GM19043 (cell line): Measurements from ENCODE around the gene CD2AP.
A peak's percentile ranks its signal among the peaks of the same experiment; 100 is the strongest.
"Not testable (repeated sequence)": the region's sequence is repeated elsewhere in the genome, so short reads cannot be mapped to it uniquely, and the experiment has no call there.

Experiments used
- ATAC-seq: cut with Tn5 transposase; IDR thresholded peaks from one replicate; pipeline ENCODE4 v1.9.1; 2021; ENCODE audit warnings: low read depth; ENCODE audit not compliant: unreplicated experiment

Gene CD2AP, protein sequence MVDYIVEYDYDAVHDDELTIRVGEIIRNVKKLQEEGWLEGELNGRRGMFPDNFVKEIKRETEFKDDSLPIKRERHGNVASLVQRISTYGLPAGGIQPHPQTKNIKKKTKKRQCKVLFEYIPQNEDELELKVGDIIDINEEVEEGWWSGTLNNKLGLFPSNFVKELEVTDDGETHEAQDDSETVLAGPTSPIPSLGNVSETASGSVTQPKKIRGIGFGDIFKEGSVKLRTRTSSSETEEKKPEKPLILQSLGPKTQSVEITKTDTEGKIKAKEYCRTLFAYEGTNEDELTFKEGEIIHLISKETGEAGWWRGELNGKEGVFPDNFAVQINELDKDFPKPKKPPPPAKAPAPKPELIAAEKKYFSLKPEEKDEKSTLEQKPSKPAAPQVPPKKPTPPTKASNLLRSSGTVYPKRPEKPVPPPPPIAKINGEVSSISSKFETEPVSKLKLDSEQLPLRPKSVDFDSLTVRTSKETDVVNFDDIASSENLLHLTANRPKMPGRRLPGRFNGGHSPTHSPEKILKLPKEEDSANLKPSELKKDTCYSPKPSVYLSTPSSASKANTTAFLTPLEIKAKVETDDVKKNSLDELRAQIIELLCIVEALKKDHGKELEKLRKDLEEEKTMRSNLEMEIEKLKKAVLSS

DNA sequence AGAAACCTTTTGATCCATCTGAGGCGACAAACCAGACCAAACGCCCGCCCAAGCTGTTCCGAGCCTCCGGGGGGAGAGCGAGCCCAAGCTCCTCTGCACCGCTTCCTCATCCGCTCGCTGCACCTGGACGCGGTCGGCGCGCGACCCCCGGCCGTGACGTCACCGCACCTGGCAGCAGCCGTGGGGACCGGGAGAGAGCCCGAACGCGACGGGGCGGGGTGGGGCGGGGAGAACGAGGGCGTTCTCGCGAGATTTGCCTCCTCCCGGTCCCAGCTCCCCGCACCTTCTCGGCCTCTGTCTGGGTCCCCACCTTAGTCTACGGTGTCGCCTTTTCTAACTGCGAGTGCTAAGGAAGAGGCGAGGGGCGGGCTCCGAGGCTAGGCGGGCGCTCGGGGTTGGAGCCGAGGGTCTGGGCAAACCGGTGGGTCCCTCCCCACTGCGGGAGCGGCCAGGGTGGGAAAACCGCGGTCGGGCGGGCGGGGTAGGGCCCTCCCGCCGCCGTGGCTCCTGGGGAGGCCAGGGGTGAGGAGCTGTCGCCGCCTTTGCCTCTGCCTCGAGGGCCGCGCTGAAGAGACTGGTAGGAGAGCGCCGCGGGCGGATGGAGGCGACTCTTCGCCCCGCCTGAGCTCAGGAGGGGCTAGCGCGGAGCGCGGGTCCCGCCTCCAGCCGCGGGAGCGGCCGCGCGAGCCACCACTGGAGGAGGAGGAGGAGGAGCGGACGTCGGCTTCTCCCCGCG is at the start of gene CD2AP:
Gene CD2AP, plus strand, starts transcription at position 293 of the 736 bp plus-strand sequence. CDS start 456 bp downstream, outside the sequence.
- ATAC-seq: peak; percentile 77

DNA sequence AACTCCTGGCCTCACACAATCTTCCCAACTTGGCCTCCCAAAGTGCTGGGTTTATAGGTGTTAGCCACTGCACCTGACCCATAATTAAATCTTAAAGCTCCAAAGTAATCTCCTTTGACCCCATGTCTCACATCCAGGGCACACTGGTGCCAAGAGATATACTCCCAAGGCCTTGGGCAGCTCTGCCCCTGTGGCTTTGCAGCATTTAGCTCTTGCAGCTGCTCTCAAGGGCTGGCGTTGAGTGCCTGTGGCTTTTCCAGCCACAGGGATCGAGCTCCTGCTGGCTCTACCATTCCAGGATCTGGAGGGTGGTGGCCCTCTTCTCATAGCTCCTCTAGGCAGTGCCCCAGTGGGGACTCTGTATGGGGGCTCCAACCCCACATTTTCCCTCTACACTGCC is 49.3 kb upstream of the CD2AP start:
- no peak for ATAC-seq

DNA sequence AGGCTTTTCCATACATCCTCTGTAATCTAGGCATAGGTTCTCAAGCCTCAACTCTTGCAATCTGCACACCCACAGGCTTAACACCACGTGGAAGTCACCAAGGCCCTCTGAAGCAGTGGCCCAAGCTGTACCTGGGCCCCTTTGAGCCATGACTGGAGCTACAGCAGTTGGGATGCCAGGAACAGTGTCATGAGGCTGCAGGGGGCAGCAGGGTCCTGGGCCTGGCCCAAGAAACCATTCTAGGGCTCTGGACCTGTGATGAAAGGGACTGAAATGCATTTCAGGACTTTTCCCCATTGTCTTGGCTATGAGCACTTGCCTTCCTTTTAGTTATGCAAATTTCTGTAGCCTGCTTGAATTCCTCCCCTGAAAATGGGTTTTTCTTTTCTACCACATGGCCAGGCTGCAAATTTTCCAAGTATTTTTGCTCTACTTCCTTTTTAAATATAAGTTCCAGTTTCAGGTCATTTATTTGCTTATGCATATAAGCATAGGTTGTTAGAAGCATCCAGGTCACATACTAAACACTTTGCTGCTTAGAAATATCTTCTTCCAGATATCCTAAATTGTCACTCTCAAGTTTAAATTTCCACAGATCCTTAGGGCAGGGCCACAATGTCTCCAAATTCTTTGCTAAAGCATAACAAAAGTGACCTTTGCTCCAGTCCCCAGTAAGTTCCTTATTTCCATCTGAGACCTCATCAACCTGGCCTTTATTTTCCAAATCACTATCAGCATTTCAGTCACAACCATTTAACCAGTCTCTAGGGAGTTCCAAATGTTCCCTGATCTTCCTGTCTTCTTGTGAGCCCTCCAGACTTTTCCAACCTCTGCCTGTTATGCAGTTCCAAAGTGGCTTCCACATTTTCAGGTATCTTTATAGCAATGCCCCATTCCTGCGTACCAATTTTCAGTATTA is 48.6 kb upstream of the CD2AP start:
- ATAC-seq: no peak

GRCh38 chr6:47434372-47435253 is 43.0 kb upstream of the CD2AP start:
- no peak for ATAC-seq

GRCh38 chr6:47435254-47435612 is 42.4 kb upstream of the CD2AP start:
- no peak for ATAC-seq

- peak; percentile 55 for ATAC-seq
These were observed 40.0 kb upstream of the CD2AP start for GRCh38 chr6:47437592-47437991.

GRCh38 chr6:47438481-47439347 is 38.9 kb upstream of the CD2AP start:
- ATAC-seq: peak; percentile 74

GRCh38 chr6:47439348-47439668 is 38.3 kb upstream of the CD2AP start:
- ATAC-seq: peak; percentile 20

- peak; percentile 45 for ATAC-seq
These were observed 36.9 kb upstream of the CD2AP start for GRCh38 chr6:47440719-47441118.

- not testable (repeated sequence) for ATAC-seq
These were observed 32.6 kb upstream of the CD2AP start for GRCh38 chr6:47444964-47445363.

DNA sequence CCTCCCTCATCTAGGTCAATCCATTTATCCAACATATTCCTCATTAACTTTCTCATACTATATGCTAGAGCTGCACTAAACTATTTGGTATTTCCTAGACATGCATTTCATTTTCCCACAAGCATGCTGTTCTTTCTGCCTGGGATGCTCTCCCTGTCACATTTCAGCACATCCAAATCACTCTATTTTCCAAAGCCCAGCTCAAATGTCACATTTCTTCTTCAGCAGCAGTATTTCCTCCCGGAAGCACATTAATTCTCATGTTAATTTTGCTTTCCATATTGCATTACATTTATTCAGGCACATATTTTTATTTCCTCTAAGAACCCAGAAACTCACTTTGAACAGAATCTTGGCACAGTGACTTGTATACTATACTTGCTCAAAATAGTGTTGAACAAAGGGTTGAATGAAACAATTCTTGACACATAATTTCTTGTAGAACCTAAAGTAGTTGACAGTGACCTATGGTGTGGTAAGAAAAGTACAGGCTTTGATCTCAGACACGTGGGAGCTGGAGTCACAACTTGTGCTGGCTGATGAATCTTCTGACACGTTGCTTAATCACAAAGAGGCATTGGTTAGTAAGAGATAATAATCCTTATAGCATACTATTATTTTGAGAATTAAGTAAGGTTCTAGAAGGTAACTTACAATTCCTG is 30.8 kb upstream of the CD2AP start:
- ATAC-seq: no peak

GRCh38 chr6:47447722-47448121 is 29.9 kb upstream of the CD2AP start:
- ATAC-seq: no peak

GRCh38 chr6:47451162-47451561 is 26.4 kb upstream of the CD2AP start:
- ATAC-seq: no peak

DNA sequence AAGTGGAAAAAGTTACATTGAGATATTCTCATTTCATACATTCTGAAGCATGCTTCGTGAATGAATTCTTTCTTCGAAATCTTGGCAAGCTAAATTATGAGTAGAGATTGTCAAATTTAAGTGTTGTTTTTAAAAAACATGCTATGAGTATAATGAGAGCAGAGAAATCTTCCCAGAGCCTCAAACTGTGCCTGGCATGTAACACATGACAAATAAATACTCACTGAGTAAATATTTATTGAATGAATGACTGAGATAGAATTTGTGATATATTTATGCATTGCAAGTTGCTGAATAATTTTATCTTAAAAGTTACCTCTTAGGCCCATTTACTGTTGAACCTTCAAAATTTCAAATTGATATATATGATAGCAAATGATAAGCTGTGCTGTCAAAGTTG is 24.7 kb upstream of the CD2AP start:
- ATAC-seq: no peak

DNA sequence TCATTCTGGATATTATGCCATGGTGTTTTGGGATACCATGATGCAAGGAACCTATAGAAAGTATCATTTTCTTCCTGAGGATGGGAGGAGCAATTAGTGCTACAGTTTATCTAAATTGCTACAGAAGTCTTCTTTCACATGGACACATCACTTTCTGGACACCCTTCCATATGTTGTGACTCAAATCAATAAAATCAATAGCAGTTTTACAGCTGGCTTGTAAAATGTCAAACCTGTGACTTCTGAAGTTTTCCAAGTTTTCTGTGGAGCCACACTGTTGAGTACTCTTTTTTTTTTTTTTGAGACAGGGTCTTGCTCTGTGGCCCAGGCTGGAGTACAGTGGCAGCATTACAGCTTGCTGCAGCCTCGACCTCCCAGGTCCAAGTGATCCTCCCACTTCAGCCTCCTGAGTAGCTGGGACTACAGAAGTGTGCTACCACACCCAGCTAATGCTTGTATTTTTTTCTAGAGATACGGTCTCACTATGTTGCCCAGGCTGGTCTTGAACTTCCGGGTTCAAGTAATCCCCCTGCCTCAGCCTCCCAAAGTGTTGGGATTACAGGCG is 24.1 kb upstream of the CD2AP start:
- ATAC-seq: no peak

GRCh38 chr6:47454713-47455396 is 22.7 kb upstream of the CD2AP start:
- ATAC-seq: no peak

GRCh38 chr6:47455533-47456209 is 21.9 kb upstream of the CD2AP start:
- ATAC-seq: peak; percentile 73
